ENCODE results near the gene MXRA8. TPM values are rescaled to one million over a fixed set of nuclear protein-coding genes. Genes with fewer than 3 reads are reported as not detected.

Gene MXRA8
- polyA plus RNA-seq, 6 donors from 2014 or later: not detected

DNA sequence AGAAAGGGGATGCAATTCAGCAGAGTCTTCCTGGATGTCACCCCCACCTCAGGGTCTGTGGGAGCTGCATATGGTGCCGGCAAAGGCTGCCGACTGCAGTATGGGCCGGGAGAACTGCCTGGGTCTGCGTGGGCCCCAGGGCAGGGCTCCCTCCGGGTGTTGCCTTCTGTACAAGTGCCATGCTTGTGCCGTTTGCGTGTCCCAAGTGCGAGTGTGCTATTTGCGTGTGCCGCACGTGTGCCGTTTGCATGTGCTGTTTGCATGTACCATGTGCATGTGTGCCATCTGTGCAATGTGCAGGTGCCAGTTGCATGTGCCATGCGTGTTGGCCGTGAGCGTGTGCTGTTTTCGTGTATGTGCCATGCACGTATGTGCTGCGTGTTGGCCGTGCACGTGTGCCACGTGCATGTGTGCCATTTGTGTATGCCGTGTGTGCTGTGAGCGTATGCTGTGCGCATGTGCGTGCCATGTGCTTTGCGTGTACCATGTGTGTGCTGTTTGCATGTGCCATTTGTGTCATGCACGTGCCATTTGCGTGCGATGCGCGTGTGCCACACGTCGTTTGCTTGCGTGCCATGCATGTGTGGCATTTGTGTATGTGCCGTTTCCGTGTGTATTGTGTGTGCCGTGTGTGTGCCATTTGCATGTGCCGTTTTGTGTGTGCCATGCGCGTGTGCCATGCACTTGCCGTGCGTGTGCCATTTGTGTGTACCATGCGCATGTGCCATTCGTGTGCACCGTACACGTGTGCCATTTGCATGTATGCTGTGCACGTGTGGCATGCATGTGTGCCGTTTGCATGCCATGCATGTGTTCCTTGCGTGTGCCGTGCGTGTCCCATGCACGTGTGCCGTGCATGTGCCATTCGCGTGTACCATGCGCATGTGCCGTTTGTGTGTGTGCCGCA, 28.8 kb downstream of the MXRA8 start:
- H3K9me3 Mint-ChIP-seq: no peaks in the 10 kb centered on the region
- H3K27me3 Mint-ChIP-seq: no peaks in the 10 kb centered on the region
- DNase-seq (no peak), ATAC-seq (ENCODE audit: low read depth in 2 of 2) (no peak)
- no peak overlapping the region for H3K27ac Mint-ChIP-seq
- peak overlapping the region in 1 of 8 donors; percentile 64 for H3K4me3 Mint-ChIP-seq
- no peaks in the 10 kb centered on the region for H3K36me3 Mint-ChIP-seq
- H3K4me1 Mint-ChIP-seq: peaks cover 4 to 14% (median 13%) of the 10 kb centered on the region in 3 donors

- Mint-ChIP-seq H3K27ac (no peak overlapping the region), H3K27me3 (no peaks in the 10 kb centered on the region), H3K9me3 (no peaks in the 10 kb centered on the region), H3K36me3 (no peaks in the 10 kb centered on the region), H3K4me3 (no peak overlapping the region), H3K4me1 (peaks cover 9 to 19% (median 17%) of the 10 kb centered on the region in 3 donors)
- no peak for DNase-seq
- no peak for ATAC-seq (ENCODE audit: low read depth in 2 of 2)
Observed at GRCh38 chr1:1328254-1328653, 30.1 kb downstream of the MXRA8 start.

DNA sequence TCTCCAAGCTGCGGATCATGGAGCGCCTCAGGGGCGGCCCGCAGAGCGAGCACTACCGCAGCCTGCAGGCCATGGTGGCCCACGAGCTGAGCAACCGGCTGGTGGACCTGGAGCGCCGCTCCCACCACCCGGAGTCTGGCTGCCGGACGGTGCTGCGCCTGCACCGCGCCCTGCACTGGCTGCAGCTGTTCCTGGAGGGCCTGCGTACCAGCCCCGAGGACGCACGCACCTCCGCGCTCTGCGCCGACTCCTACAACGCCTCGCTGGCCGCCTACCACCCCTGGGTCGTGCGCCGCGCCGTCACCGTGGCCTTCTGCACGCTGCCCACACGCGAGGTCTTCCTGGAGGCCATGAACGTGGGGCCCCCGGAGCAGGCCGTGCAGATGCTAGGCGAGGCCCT, 31.1 kb downstream of the MXRA8 start:
- Mint-ChIP-seq H3K4me3 (peak overlapping the region in 2 of 8 donors; percentile 24 to 58), H3K27me3 (no peaks in the 10 kb centered on the region), H3K36me3 (no peaks in the 10 kb centered on the region), H3K4me1 (peaks cover 15 to 29% (median 19%) of the 10 kb centered on the region in 3 donors), H3K27ac (no peak overlapping the region), H3K9me3 (no peaks in the 10 kb centered on the region)
- DNase-seq: no peak
- ATAC-seq (ENCODE audit: low read depth in 2 of 2): no peak

DNA sequence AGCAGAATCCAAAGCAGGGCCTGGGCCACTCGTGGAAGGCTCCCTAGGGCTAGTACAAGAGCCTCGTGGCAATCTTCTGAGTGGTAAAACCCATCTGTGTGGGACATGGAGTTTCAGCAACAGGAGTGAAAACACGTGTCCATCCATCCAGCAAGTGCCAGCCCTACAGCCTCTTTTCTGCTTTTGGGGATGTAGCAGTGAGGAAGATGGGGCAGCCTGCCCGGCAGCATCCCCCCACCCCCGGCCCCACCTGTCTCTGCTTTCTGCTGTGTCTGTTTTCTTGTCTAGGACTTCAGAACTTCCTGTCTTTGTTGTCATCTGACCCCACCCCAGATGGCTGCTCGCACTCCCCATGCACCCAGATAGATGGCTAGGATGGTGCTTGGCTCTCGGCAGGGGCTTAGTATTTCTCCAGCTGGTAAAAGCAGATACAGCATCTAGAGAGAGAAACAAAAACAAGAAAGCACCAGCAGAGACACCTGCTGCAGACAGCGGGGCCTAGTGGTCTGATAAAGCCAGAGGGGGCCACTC, 32.2 kb downstream of the MXRA8 start:
- DNase-seq (no peak), ATAC-seq (ENCODE audit: low read depth in 2 of 2) (no peak)
- peaks cover 19 to 34% (median 23%) of the 10 kb centered on the region in 3 donors for H3K4me1 Mint-ChIP-seq
- peak overlapping the region in 1 of 6 donors; percentile 87 for H3K27ac Mint-ChIP-seq
- H3K9me3 Mint-ChIP-seq: no peaks in the 10 kb centered on the region
- no peaks in the 10 kb centered on the region for H3K27me3 Mint-ChIP-seq
- H3K36me3 Mint-ChIP-seq: no peaks in the 10 kb centered on the region
- H3K4me3 Mint-ChIP-seq: peak overlapping the region; percentile 36 to 85 (median 70)

DNA sequence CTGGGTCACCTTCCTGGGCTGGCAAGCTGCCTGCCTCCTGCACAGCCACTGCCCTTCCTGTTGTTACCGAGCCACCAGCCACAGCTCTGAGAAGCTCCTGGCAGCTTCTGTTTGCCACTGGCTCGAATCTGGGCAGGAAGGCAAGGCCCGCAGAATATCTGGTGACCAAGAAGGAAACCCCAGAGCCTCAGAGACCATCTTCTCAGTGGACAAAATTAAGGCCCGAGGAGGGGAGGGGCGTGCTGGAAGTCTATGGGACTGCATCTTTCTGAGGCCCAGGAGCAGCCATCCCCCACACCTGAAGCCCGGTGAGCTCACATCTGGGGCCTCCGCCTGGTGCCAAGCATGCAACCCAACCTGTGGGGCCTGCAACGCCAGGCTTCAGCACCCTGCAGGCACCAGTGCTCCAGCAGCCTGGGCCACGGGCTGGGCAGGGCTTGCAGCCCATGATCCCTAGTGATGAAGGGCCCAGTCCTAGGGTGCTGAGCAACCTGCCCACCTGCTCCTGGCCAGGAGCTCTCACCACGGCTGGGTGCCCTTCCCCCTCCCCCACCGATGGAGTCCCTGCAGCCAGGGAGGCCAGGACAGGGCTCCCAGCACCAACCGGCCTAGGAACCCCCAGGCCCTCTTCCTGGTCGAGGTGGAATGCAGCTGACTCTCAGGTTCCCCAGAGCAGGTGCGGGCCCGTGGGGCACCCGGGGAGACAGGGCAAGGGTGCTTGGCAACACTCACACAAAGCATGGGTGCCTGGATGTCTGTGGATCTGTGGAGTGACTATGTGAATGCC, 32.9 kb downstream of the MXRA8 start:
- H3K4me3 Mint-ChIP-seq: peak overlapping the region; percentile 57 to 85 (median 78)
- ATAC-seq (ENCODE audit: low read depth in 2 of 2): no peak
- DNase-seq: no peak
- H3K27ac Mint-ChIP-seq: peak overlapping the region in 3 of 6 donors; percentile 50 to 87 (median 71)
- no peaks in the 10 kb centered on the region for H3K36me3 Mint-ChIP-seq
- no peaks in the 10 kb centered on the region for H3K9me3 Mint-ChIP-seq
- H3K4me1 Mint-ChIP-seq: peaks cover 19 to 34% (median 23%) of the 10 kb centered on the region in 3 donors
- H3K27me3 Mint-ChIP-seq: no peaks in the 10 kb centered on the region

DNA sequence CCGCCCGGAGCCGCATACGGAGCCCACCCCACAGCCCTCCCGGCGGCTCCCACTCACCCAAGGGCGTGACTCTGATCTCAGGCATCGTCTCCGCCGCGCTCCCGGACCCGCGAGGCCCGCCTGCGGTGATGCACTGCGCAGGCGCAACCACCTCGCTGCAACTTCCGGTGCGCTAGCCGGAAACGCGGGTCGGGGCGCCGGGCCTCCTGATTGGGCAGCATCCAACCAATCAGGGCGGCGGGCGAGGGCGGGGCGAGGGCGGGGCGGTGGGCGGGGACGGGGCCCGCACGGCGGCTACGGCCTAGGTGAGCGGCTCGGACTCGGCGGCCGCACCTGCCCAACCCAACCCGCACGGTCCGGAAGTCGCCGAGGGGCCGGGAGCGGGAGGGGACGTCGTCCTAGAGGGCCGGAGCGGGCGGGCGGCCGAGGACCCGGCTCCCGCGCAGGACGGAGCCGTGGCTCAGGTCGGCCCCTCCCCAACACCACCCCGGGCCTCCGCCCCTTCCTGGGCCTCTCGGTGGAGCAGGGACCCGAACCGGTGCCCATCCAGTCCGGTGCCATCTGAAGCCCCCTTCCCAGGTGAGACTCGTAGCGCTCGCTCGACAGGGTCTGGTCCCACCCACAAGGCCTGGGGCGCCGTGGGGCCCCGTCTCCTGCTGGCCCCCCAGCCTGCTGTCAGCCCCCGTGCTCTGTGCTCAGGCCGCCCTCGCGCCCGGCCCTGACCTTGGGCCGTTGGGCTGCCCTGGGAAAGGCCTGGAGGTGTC, 33.6 kb downstream of the MXRA8 start, which contains the start of the genes CPTP and INTS11:
CPTP (plus strand) TSS at position 279 of the 764 bp plus-strand sequence. CDS start 2,109 bp downstream, outside the sequence.
INTS11 (minus strand) TSS at position 137 of the 764 bp plus-strand sequence; CDS start at position 85, 52 bp downstream.
- Mint-ChIP-seq H3K36me3 (no peaks in the 10 kb centered on the region), H3K9me3 (no peaks in the 10 kb centered on the region), H3K4me3 (peak within 1 kb of the TSS; percentile 85 to 96 (median 90)), H3K27ac (peak within 1 kb of the TSS in 5 of 6 donors; percentile 2 to 98 (median 81)), H3K27me3 (no peaks in the 10 kb centered on the region), H3K4me1 (peaks cover 19 to 41% (median 26%) of the 10 kb centered on the region in 3 donors)
- ATAC-seq (ENCODE audit: low read depth in 2 of 2) (peak; percentile 87 to 91), DNase-seq (peak; percentile 94)

GRCh38 chr1:1324084-1324523, 34.3 kb downstream of the MXRA8 start:
- H3K4me1 Mint-ChIP-seq: peaks cover 19 to 47% (median 29%) of the 10 kb centered on the region in 3 donors

DNA sequence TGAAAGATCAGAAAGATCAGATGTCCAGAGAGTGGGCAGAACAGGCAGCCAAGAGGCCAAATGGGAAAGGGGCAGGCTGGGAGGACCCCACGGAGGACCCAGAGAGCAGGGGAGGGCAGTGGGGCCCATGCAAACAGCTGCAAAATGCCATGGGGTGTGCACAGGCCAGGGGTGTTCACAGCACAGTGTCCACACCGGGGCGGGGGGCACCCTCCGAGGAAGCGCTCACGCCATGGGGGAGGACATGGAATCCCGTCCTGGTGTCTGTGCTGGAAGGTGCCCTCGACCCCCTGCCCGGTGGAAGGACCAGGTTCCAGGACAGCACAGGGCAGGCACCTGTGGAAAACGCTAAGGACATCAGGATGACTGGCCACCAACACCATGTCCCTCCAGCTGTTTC, 35.4 kb downstream of the MXRA8 start:
- Mint-ChIP-seq H3K27ac (peak overlapping the region in 2 of 6 donors; percentile 82 to 89), H3K4me3 (peak overlapping the region; percentile 85 to 93 (median 87))

More at GRCh38 chr1:1324084-1324523, 34.3 kb downstream of the MXRA8 start:
- no peak for DNase-seq
- H3K4me3 Mint-ChIP-seq: peak overlapping the region in 7 of 8 donors; percentile 45 to 96 (median 89)
- no peaks in the 10 kb centered on the region for H3K36me3 Mint-ChIP-seq
- ATAC-seq (ENCODE audit: low read depth in 2 of 2): peak; percentile 29 to 34
- H3K27me3 Mint-ChIP-seq: no peaks in the 10 kb centered on the region
- H3K9me3 Mint-ChIP-seq: no peaks in the 10 kb centered on the region
- H3K27ac Mint-ChIP-seq: peak overlapping the region in 1 of 6 donors; percentile 89

DNA sequence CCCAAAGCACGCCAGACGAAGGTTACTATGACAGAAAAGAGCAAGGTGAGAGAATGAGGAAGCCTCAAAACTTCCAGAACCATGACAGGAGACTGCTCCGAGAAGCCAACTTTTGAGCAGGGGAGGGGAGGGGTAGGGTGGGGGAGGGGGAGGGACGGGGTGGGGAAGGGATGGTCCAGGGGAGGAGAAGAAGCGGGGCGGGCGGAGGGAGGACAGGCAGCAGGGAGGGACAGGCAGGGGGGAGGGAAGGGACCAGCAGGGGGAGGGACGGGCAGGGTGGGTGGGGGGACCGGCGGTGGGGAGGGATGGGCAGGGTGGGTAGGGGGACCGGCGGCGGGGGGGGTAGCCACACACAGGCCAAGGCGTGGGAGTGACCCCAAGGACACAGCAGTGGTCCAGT, 35.9 kb downstream of the MXRA8 start:
- no peak for DNase-seq
- no peak for ATAC-seq (ENCODE audit: low read depth in 2 of 2)
- H3K9me3 Mint-ChIP-seq: no peaks in the 10 kb centered on the region
- H3K36me3 Mint-ChIP-seq: no peaks in the 10 kb centered on the region
- H3K27ac Mint-ChIP-seq: peak overlapping the region in 3 of 6 donors; percentile 47 to 82 (median 78)
- H3K4me3 Mint-ChIP-seq: peak overlapping the region; percentile 71 to 86 (median 79)
- no peaks in the 10 kb centered on the region for H3K27me3 Mint-ChIP-seq
- H3K4me1 Mint-ChIP-seq: peaks cover 19 to 49% (median 30%) of the 10 kb centered on the region in 3 donors

More for the DNA sequence above, 35.4 kb downstream of the MXRA8 start:
- Mint-ChIP-seq H3K9me3 (no peaks in the 10 kb centered on the region), H3K36me3 (no peaks in the 10 kb centered on the region), H3K4me1 (peaks cover 19 to 49% (median 30%) of the 10 kb centered on the region in 3 donors), H3K27me3 (no peaks in the 10 kb centered on the region)
- ATAC-seq (ENCODE audit: low read depth in 2 of 2) (no peak), DNase-seq (no peak)

DNA sequence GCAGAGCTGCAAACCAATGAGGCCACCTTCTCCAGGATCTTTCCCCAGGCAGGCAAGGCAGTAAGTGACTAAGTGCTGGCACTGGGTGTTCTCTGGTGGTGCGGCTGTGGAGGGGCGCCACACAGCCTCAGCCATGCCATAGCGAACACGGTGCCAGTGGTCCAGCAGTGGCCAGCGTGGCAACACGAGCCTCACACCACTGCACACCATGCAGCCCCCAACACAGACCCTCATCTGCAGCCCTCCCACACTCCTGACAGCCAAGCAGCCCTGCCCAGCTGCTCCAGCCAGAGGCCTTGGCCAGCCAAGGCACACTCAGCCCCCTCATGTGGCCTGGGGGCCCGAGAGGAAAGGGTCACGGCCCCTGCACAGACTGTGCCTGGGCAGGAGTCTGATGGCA, 36.9 kb downstream of the MXRA8 start:
- H3K27ac Mint-ChIP-seq: peak overlapping the region in 1 of 6 donors; percentile 38
- ATAC-seq (ENCODE audit: low read depth in 2 of 2) (no peak), DNase-seq (no peak)
- peaks cover 19 to 48% (median 29%) of the 10 kb centered on the region in 3 donors for H3K4me1 Mint-ChIP-seq
- peak overlapping the region in 2 of 8 donors; percentile 51 to 65 for H3K4me3 Mint-ChIP-seq
- no peaks in the 10 kb centered on the region for H3K9me3 Mint-ChIP-seq
- H3K36me3 Mint-ChIP-seq: no peaks in the 10 kb centered on the region
- H3K27me3 Mint-ChIP-seq: no peaks in the 10 kb centered on the region

DNA sequence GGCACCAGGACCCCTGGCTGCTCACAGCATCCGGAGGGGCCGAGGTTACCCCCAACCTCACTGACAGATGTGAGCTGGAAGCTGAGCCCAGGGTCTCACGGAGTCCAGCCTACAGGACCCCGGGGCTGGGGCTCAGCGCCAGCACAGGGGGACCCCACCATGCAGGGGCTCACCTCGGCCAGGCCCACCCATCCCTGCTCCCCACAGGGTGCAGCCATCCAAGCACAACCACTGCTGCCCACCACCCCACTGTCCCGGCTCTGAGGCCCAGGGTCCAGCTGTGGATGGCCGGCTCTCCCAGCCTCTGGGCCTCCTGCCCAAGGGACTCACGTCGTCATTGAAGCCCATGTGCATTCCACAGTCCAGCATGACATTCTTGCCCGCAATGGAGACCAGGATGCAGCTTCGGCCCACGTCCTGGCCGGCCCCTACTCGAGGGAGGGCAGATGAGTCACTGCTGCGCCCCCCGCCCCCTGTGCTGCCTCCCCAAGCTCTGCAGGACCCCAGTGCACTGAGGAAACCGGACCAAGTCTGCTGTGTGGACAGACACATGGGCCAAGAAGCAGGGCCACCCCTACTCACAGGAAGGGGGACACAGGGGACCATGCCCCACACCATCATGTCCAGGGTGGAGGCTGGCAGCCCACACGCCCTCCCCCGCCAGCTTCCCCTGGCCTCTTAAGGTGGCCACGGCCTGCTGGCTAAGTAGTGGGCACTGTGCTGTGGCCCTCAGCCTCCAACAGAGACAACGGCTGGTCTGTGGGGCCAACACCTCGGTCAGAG, 37.5 kb downstream of the MXRA8 start:
- H3K9me3 Mint-ChIP-seq: no peaks in the 10 kb centered on the region
- ATAC-seq (ENCODE audit: low read depth in 2 of 2): no peak
- no peaks in the 10 kb centered on the region for H3K36me3 Mint-ChIP-seq
- peak overlapping the region in 2 of 8 donors; percentile 51 to 65 for H3K4me3 Mint-ChIP-seq
- H3K27me3 Mint-ChIP-seq: no peaks in the 10 kb centered on the region
- DNase-seq: no peak
- H3K27ac Mint-ChIP-seq: peak overlapping the region in 1 of 6 donors; percentile 38
- H3K4me1 Mint-ChIP-seq: peaks cover 15 to 42% (median 24%) of the 10 kb centered on the region in 3 donors

GRCh38 chr1:1319646-1319941, 38.8 kb downstream of the MXRA8 start:
- Mint-ChIP-seq H3K27me3 (no peaks in the 10 kb centered on the region), H3K4me1 (peaks cover 18 to 40% (median 20%) of the 10 kb centered on the region in 3 donors), H3K27ac (peak overlapping the region in 1 of 6 donors; percentile 20), H3K36me3 (no peaks in the 10 kb centered on the region), H3K4me3 (peak overlapping the region in 1 of 8 donors; percentile 27), H3K9me3 (no peaks in the 10 kb centered on the region)
- no peak for ATAC-seq (ENCODE audit: low read depth in 2 of 2)
- DNase-seq: no peak
